Astrocyte of the spinal cord (primary cell): ENCODE data around the gene MAML3.
A peak's percentile ranks its signal among the peaks of the same experiment; 100 is the strongest.

Source experiments
- DNase-seq: peaks from one replicate; pipeline ENCODE4 v3.0.0; 2011; ENCODE audit warnings: low read depth, low spot score
- H3K4me3 ChIP-seq: 2 replicates; pipeline ENCODE4 v1.5.1; 2011; ENCODE audit warnings: low read depth, mild to moderate bottlenecking, low read length, moderate library complexity
- CTCF ChIP-seq: IDR thresholded peaks from 2 replicates; pipeline ENCODE4 v1.5.1; 2012; ENCODE audit warnings: low read depth, mild to moderate bottlenecking, low read length, inconsistent platforms
- in situ Hi-C: cut with HindIII; loops from 2 replicates; pipeline ENCODE4 v1.10.0; 2017; ENCODE audit warnings: low sequenced_read_pairs

MAML3 gene

GRCh38 chr4:140096483-140096861 lies 57.5 kb downstream of the MAML3 start:
- in situ Hi-C loops, result no loop called here
- no peak for TF ChIP-seq CTCF
- no peak for DNase-seq
- no peak overlapping the region for H3K4me3 ChIP-seq

GRCh38 chr4:140095694-140096482 lies 58.1 kb downstream of the MAML3 start:
- no peak overlapping the region for H3K4me3 ChIP-seq
- peak; percentile 97 for DNase-seq
- in situ Hi-C loops, result no loop called here
- no peak for TF ChIP-seq CTCF

- in situ Hi-C loops, result no loop called here
- no peak overlapping the region for H3K4me3 ChIP-seq
- no peak for TF ChIP-seq CTCF
- DNase-seq, result peak; percentile 74
Observed at GRCh38 chr4:140094438-140095420, 59.3 kb downstream of the MAML3 start.

GRCh38 chr4:140092094-140092851 lies 61.7 kb downstream of the MAML3 start:
- TF ChIP-seq CTCF, result no peak
- no peak overlapping the region for H3K4me3 ChIP-seq
- in situ Hi-C loops, result no loop called here
- no peak for DNase-seq

GRCh38 chr4:140091305-140091704 lies 62.7 kb downstream of the MAML3 start:
- H3K4me3 ChIP-seq, result no peak overlapping the region
- in situ Hi-C loops, result no loop called here
- DNase-seq, result no peak
- no peak for TF ChIP-seq CTCF

GRCh38 chr4:140090215-140090731 lies 63.7 kb downstream of the MAML3 start:
- no peak for TF ChIP-seq CTCF
- no peak overlapping the region for H3K4me3 ChIP-seq
- in situ Hi-C loops, result no loop called here
- peak; percentile 73 for DNase-seq
